Body of pancreas (tissue), 4 donors: ENCODE results near the gene TFDP1. TPM values are rescaled to one million over a fixed set of nuclear protein-coding genes. Genes with fewer than 3 reads are reported as not detected.
A peak's percentile ranks its signal among the peaks of the same experiment; 100 is the strongest.

Experiments
- ATAC-seq: fragments of 150-250 bp; one replicate; pipeline ENCODE4 v1.9.1; 2016
- DNase-seq, 4 donors: peaks; one replicate each; pipeline ENCODE4 v3.0.0-alpha.2; 2019
- H3K27ac ChIP-seq, 4 donors: fragments of 200-600 bp; sonication (generic); 1 replicate in 3 of 4; 2 replicates in 1 of 4; pipeline versions ENCODE4 v1.5.1 to v1.6.1; 2016 to 2019; ENCODE audit warnings: mild to moderate bottlenecking in 1 of 4, mixed read lengths in 1 of 4, moderate library complexity in 1 of 4
- H3K27me3 ChIP-seq, 2 donors: fragments of 200-600 bp; sonication (generic); one replicate each; pipeline ENCODE4 v1.6.0; 2016; ENCODE audit warnings: mild to moderate bottlenecking in 1 of 2
- H3K36me3 ChIP-seq, 2 donors: fragments of 200-600 bp; sonication (generic); replicated peaks in 1 of 2; 2 replicates each; pipeline ENCODE4 v1.5.1; 2016; ENCODE audit warnings: low read depth in 2 of 2; ENCODE audit not compliant: insufficient read depth in 1 of 2
- H3K4me1 ChIP-seq: fragments of 200-600 bp; sonication (generic); one replicate; pipeline ENCODE4 v1.6.0; 2016
- H3K4me3 ChIP-seq, 2 donors: fragments of 200-600 bp; sonication (generic); 1 replicate in 1 of 2; 2 replicates in 1 of 2; pipeline ENCODE4 v1.5.1; 2016 to 2019
- H3K9me3 ChIP-seq, 3 donors: fragments of 200-600 bp; sonication (generic); 1 replicate in 2 of 3; 2 replicates in 1 of 3; pipeline ENCODE4 v1.5.1; 2016
- POLR2A ChIP-seq, 3 donors: fragments of 450-650 bp; IDR thresholded peaks; one replicate each; pipeline ENCODE4 v1.6.1; 2016; ENCODE audit warnings: antibody characterized with exemption in 3 of 3, mild to moderate bottlenecking in 2 of 3
- WGBS, 2 donors: methylation state at CpG; one replicate each; pipeline ENCODE4 v1.1.5; 2017; 5-methylcytosine and 5-hydroxymethylcytosine counted together
- intact Hi-C: fragments of 100-400 bp; cut with DNase I; formaldehyde crosslinking; loops from one replicate; pipeline ENCODE4 v1.15.1; 2023
- total RNA-seq, 2 donors: library from RNA; depleted of rRNA; stranded (reverse); fragments of >200 nt; gene quantifications; one replicate each; pipeline ENCODE4 v1.1.0, GENCODE V29; 2016
- TF ChIP-seq, protein P1 (sequence below), 7 experiments: fragments of 450-650 bp in 4 of 7; fragments of 200-600 bp in 3 of 7; sonication (generic) in 3 of 7; IDR thresholded peaks; one replicate each; pipeline ENCODE4 v1.5.1; 2016 to 2019; ENCODE audit warnings: antibody characterized with exemption in 7 of 7

Gene TFDP1
- total RNA-seq, 2 donors from 2014 or later: 16.5 to 22.8 TPM

GRCh38 chr13:113603116-113603710 lies 18.7 kb downstream of the TFDP1 start:
- DNase-seq (no peak), ATAC-seq (no peak)
- no peak overlapping the region for H3K27ac ChIP-seq
- 77 to 79% methylated on average over 12 to 13 of the region's 13 CpGs for WGBS, 2 donors
- intact Hi-C loops: no loop called here
- H3K27me3 ChIP-seq: no peaks in the 10 kb centered on the region
- no peaks in the 10 kb centered on the region for H3K36me3 ChIP-seq
- no peaks in the 10 kb centered on the region for H3K4me1 ChIP-seq
- no peak overlapping the region for H3K4me3 ChIP-seq
- TF ChIP-seq POLR2A (IDR thresholded peaks at IDR 0.05): no peak
- TF ChIP-seq, protein P1, sequence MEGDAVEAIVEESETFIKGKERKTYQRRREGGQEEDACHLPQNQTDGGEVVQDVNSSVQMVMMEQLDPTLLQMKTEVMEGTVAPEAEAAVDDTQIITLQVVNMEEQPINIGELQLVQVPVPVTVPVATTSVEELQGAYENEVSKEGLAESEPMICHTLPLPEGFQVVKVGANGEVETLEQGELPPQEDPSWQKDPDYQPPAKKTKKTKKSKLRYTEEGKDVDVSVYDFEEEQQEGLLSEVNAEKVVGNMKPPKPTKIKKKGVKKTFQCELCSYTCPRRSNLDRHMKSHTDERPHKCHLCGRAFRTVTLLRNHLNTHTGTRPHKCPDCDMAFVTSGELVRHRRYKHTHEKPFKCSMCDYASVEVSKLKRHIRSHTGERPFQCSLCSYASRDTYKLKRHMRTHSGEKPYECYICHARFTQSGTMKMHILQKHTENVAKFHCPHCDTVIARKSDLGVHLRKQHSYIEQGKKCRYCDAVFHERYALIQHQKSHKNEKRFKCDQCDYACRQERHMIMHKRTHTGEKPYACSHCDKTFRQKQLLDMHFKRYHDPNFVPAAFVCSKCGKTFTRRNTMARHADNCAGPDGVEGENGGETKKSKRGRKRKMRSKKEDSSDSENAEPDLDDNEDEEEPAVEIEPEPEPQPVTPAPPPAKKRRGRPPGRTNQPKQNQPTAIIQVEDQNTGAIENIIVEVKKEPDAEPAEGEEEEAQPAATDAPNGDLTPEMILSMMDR (IDR thresholded peaks at IDR 0.05): no peak
- H3K9me3 ChIP-seq: no peaks in the 10 kb centered on the region

GRCh38 chr13:113604186-113604585 lies 19.6 kb downstream of the TFDP1 start:
- no peak for ATAC-seq
- no peak overlapping the region for H3K4me3 ChIP-seq
- no peaks in the 10 kb centered on the region for H3K9me3 ChIP-seq
- no peaks in the 10 kb centered on the region for H3K27me3 ChIP-seq
- TF ChIP-seq POLR2A (IDR thresholded peaks at IDR 0.05): no peak
- TF ChIP-seq, protein P1 (IDR thresholded peaks at IDR 0.05): no peak
- 92 to 100% methylated on average over 1 of the region's 1 CpG for WGBS, 2 donors
- no peak overlapping the region for H3K27ac ChIP-seq
- no peaks in the 10 kb centered on the region for H3K4me1 ChIP-seq
- intact Hi-C loops: no loop called here
- peak in 1 of 4 donors; percentile 31 for DNase-seq
- H3K36me3 ChIP-seq: no peaks in the 10 kb centered on the region

DNA sequence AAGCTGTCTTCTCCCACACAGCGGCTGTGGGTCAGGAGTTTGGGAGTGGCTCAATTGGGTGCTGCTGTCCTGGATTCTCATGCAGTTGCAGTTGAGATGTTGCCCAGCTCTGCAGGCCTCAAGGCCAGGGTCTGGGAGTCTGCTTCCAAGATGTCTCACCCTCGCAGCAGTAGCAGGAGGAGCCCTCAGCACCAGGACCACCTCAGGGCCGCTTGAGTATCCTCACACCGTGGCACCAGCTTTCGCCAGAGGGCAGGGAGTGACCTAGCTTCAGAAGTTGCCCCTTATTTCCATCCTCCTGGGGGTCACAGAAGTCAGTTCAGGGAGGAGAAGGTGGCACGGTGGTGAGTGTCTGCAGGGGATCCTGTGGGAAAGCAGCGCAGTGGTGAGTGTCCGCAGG lies 20.9 kb downstream of the TFDP1 start:
- Histone ChIP-seq H3K4me3 (no peak overlapping the region), H3K27me3 (no peaks in the 10 kb centered on the region), H3K27ac (no peak overlapping the region), H3K36me3 (no peaks in the 10 kb centered on the region), H3K9me3 (no peaks in the 10 kb centered on the region), H3K4me1 (no peaks in the 10 kb centered on the region)
- ATAC-seq (no peak), DNase-seq (no peak)
- TF ChIP-seq POLR2A (IDR thresholded peaks at IDR 0.05): no peak
- TF ChIP-seq, protein P1 (IDR thresholded peaks at IDR 0.05): no peak
- 94 to 100% methylated on average over 4 to 8 of the region's 8 CpGs for WGBS, 2 donors
- intact Hi-C loops: no loop called here

- intact Hi-C loops: no loop called here
- Histone ChIP-seq H3K4me3 (no peak overlapping the region), H3K4me1 (no peaks in the 10 kb centered on the region), H3K9me3 (no peaks in the 10 kb centered on the region), H3K27ac (no peak overlapping the region), H3K27me3 (no peaks in the 10 kb centered on the region), H3K36me3 (no peaks in the 10 kb centered on the region)
- ATAC-seq (no peak), DNase-seq (no peak)
- 93 to 97% methylated on average over 31 to 32 of the region's 34 CpGs for WGBS, 2 donors
- TF ChIP-seq, protein P1 (IDR thresholded peaks at IDR 0.05): no peak
- TF ChIP-seq POLR2A (IDR thresholded peaks at IDR 0.05): no peak
Observed at GRCh38 chr13:113605866-113606438, 21.4 kb downstream of the TFDP1 start.
